Activated CD4-positive, CD25-positive, alpha-beta regulatory T cell treated with anti-CD3 and anti-CD28 coated beads, Interleukin-2, amount 50 U/mL, for 24 hours (primary cell): Measurements from ENCODE around the gene PADI3.

Source experiments
- ATAC-seq, 2 donors: fragments of 150-1000 bp; cut with Tn5 transposase; one replicate each; pipeline ENCODE4 v1.10.0; 2021; ENCODE audit warnings: mild to moderate bottlenecking in 1 of 2, moderate library complexity in 1 of 2

The PADI3 gene, protein sequence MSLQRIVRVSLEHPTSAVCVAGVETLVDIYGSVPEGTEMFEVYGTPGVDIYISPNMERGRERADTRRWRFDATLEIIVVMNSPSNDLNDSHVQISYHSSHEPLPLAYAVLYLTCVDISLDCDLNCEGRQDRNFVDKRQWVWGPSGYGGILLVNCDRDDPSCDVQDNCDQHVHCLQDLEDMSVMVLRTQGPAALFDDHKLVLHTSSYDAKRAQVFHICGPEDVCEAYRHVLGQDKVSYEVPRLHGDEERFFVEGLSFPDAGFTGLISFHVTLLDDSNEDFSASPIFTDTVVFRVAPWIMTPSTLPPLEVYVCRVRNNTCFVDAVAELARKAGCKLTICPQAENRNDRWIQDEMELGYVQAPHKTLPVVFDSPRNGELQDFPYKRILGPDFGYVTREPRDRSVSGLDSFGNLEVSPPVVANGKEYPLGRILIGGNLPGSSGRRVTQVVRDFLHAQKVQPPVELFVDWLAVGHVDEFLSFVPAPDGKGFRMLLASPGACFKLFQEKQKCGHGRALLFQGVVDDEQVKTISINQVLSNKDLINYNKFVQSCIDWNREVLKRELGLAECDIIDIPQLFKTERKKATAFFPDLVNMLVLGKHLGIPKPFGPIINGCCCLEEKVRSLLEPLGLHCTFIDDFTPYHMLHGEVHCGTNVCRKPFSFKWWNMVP

DNA sequence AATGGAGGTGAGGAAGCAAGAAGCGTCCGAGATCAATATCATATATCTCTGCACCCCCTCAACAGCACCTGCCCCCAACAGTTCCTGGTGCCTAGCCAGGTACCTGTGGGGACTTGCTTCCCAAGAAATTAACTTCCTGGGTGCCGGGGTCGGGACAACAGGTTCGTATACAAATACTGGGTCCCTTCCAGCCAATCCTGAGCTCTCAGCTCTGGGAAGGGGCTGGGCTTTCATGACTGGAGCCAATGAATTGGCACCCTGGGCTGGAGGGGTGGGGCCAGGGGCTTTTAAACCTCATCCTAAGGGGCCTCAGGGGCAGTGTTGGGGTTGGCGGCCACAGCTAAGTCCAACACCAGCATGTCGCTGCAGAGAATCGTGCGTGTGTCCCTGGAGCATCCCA, at the start of gene PADI3:
PADI3 (plus strand) TSS at position 318 of the 400 bp plus-strand sequence; CDS start at position 358, 40 bp downstream.
- ATAC-seq, result no peak

DNA sequence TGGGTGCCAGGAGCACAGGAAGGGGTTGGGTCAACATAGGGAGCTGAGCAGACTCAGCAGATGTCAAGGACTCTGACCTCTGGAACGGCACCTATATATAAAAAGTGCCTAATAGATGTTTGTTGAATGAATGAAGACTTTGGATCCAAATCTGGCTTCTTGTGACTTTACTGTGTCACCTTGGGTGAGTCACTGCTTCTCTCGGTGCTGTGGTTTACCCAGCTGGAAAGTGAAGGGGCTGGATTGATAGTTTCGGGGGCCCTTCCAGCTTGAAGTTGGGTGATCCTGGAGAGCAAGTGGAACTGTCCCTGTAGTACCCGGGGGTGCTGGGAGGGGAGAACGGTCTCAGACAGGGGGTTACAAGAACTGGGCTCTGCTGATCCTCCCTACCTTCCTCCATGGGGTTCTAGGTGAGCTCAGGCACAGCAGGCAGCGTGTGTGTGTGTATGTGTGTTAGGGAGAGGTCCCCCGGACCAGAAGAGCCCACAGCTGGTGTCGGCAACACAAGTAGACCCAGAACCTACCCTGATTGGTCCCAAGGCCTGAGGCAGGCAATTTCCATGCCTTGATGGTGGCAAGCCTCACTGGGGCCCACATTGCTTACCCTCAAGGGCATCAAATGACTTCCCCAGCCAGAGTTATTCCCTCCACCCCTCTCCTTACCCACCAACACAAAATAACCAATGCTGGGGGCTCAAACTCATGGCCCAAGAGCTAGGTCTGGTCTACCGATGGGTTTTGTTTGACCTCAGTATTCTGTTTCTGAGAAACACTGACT, 49.4 kb upstream of the PADI3 start:
- no peak for ATAC-seq

DNA sequence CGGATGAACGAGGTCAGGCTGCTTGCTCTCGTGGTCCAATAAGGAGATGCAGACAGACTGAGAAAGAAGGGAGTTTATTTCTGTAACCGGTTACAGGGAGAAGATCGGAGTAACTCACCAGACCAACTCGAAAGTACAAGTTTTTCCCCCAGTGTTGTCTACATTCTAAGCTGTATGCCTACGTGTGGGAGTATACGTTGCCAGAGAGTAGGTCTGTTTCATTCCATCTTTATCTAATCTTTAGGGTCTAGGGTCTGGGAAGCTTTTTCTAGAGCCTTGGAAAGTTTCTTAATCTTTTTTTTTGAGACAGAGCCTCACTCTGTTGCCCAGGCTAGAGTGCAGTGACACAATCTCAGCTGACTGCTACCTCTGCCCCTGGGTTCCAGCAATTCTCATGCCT, 48.7 kb upstream of the PADI3 start:
- ATAC-seq, result no peak

DNA sequence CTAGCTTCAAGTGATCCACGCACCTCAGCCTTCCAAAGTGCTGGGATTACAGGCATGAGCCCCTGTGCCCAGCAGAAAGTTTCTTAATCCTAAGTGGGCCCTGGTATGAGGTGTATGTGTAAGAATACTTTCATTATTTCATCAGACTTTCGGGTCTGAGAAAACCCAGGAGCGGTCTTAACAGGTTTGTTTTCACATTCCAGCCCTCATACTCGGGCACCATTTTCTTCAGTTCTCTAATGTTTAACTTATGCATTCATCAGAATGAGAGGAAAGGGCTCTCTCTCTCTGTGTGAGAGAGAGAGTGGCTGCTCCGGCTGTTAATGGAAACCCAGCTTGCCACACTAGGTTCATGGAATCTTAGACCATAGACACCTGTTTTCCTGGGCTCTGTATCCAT, 48.1 kb upstream of the PADI3 start:
- no peak for ATAC-seq

DNA sequence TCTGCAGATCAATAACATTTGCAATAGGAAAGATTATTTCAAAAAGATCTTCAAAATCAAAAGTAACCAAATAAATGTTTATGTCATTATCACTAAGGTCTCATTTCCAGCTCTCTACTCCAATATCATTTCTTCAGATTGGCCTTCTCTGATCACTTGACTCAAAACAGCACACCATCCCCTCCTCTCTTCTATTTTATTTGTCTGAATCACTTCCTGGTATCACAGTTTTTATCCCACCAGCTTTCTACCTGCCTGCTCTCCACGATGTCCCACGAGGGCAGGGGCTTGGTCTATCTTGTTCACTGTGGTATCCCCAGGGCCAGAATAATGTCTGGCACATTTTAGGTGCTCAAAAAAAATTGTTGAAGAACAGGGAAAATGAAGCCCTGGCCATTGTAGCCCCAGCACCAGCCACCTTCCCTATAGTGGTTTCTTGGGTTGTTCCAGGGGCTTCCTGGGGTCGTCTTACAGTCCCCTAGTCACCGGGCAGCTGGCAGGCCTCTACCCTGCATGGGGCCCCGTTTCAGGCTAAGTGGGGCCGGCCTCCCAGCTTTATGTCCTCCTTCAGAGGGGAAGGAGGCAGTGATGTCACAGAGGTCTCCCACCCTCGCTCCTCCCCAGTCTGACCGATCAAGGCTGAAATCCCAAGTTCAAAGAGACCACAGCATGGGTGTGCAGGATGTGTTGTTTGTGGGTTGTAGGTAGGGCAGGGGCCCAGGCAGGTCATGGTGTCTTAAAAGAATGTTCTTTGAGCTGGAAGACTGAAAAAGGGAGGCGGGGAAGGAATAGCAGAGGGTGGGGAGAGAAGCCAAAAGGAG, 47.5 kb upstream of the PADI3 start:
- ATAC-seq, result no peak

DNA sequence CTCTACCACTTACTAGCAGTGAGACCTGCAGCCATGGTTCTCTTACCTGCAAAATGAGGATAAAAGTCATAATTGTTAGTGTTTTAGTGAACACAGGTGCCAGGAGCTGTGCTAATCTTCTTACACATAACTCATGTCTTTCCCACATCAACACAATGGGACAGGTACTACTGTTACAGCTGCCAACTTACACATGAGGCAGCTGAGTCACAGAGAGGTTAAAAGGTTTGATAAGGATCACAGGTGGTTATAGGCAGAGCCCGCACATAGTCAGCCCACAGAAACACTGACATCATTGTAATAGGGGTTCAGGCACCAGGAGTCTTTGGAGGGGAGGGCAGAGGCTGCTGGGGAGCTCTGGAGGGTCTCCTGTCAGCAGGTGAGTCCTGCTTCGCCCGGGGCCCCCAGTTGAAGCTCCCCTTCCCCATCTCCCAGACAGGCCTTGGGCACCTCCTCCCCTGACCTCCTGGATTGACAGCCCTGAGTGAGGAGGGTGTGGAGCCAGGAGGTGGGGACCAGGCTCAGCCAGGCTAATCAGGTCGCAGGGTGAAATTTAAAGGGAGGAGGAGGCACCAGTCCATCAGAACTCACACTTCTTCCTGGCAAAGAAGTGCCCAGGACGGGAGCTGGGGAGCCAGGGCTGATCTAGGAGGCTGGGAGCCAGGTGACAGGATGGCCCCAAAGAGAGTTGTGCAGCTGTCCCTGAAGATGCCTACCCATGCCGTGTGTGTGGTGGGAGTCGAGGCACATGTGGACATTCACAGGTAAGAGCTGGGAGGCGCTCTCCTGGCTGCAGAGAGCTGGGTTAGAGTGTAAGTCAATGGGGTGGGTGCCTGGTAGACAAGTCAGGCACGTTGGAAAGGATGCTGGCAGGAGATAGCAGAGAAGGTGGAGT, 44.1 kb upstream of the PADI3 start, which contains the start of gene PADI1:
PADI1 (plus strand) TSS at position 583 of the 895 bp plus-strand sequence; CDS start at position 673, 90 bp downstream.
- ATAC-seq, result no peak

DNA sequence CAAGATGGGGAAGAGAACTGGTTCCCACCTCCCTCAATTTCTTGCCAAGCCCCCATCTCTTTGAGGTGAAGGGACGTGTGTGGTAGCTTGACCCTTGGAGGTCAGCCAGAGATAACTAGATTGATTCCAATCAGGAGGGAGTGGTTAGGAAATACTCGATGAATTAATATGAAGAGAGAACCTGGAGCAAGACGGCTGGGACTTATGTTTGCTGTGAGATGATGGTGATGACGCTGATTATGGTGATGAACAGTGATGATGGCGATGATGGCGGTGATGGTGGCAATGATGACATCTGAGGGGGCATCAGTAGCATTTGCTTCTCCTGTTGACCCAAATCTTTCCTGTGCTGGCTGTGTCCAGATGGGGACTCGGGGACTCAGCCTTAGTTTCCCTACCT, 43.2 kb upstream of the PADI3 start:
- ATAC-seq, result no peak

DNA sequence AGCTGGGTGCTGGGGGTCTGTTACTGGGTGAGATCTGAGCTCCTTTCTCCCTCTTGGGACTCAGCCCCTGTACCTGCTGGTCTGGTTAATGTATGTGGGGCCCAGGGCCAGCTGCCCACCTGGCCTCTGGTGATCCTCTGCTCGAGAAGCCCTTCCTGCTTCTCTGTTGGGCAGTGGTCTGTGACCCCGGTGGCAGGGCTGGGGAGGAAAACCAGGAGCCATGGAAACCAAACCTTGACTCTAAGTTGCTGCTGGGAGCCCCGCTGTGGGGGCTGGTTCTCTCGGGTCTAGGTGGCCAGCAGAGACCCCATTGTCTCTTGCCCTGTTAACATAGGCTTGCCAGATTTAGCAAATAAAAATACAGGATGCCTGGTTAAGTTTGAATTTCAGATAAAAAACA, 42.7 kb upstream of the PADI3 start:
- no peak for ATAC-seq

DNA sequence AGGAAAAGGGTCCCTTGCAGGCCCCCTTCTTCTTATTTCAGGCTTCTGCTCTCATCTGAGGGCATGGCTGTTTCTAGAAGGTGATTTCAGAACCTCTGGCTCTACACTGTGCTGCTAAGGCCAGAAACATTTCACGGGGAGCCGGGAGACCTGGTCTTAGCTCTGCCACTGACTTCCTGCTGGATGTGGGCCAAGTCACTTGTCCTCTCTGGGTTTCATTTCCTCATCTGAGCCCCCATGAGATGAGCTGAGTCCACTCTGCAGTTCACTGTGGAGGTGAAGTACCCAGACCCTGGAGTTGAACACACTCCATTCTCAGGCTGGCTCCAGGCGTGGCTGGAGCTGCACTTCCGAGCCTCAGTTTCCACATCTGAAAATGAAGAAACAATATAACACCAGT, 41.9 kb upstream of the PADI3 start:
- no peak for ATAC-seq

DNA sequence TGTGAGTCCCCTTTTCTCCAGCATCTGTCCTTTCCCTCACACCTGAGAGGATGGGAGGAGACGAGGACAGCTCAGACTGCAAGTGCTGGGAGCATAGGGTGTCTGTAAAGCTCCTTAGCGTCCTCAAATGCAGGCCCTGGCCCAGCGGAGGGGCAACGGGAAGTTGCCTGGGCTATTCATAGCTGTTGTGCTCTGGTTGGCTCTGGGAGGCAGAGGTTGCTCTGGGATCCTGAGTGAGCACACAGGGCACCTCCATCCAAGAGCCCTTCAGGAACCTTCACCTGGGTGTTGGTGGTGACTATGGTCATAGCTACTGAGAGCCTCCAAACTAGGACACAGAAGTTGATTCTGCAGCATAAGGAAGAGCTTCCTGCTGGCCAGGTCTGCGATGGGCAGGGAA, 41.4 kb upstream of the PADI3 start:
- no peak for ATAC-seq

DNA sequence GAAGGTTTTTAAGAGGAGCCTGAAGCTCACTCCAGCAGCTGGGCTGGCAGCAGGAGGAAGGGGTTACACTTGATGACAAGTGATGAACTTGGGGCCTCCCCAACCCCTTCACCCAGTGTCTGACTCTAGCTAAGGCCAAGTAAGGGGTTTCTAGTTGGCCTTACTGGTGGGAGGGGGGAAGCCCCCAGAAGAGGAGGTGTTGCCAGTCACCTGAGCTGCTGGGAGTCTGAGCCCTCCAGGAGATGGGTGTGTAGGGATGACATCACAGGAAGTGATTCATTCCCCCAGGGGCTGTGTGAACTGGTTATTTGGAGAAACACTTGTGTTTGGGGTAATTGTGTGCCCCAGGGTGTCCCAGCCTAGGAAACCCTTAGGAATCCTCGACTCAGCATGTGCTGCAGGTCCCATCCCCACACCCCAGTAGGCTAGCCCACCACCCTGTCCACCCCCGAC, 40.9 kb upstream of the PADI3 start:
- peak; percentile 86 to 90 for ATAC-seq

DNA sequence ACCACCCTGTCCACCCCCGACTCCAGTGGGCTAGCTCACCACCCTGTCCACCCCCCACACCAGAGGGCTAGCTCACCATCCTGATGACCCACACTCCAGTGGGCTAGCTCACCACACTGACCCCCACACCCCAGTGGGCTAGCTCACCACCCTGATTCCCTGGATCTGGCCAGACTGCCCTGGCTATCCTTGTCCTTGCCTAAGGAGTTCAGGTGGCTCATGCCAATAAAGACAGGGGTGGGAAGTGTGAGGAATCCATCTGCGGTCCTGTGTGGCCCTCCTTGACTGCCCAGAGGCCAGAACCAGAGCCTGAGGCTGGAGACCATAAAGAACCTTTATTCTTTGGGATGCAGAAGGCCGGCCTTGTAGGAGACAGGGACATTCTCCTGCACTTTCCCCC, 40.4 kb upstream of the PADI3 start:
- ATAC-seq, result no peak

DNA sequence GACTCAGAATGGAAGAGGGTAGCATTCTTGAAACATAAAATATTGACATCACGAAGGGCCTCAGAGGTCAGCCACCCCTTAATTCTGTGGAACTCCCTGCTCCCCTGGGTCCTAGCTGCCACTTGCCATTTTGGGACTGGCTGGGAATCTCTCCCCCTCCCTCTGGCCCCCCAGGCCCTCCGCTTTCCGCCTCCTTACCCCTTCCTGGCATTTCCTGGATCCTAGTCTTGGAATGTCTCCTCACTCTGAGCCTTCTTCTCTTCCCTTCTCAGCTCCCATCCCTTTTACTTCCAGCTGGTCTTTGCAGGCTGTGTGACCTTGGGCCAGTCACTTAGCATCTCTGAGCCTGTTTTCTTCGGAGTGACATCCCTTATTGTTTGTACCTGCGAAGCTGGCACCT, 39.5 kb upstream of the PADI3 start:
- ATAC-seq, result no peak

DNA sequence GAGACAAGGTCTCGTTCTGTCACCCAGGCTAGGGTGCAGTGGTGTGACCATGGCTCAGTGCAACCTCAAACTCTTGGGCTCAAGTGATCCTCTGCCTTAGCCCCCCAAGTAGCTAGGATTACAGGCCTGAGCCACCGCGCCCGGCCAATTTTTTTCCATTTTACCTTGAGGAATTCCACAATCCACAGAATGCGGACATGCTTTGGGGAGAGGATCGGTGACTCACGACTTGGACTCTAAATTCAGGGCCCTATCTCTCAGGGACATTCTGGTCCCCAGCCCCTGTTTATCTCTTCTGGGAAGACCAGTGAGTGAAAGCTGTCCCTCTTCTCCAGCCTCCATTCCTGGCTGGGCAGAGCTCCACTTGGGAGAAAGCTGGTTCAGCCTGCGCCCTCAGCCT, 38.7 kb upstream of the PADI3 start:
- no peak for ATAC-seq

DNA sequence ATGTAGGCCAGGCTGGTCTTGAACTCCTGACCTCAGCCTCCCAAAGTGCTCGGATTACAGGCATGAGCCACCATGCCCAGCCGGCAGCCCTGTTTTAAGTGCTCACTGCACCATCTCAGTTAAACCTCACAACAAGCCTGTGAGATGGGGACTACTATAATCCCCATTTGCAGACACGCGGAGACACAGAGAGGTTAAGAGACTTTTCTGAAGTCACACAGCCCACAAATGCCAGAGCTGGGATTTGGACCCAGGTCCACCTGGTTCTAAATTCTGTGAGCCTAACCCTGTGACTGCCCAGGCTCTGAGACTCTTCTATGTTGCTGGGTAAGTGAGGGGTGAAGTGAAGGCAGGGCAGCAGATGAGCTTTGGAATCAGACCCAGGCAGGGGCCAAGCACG, 37.5 kb upstream of the PADI3 start:
- ATAC-seq, result no peak

DNA sequence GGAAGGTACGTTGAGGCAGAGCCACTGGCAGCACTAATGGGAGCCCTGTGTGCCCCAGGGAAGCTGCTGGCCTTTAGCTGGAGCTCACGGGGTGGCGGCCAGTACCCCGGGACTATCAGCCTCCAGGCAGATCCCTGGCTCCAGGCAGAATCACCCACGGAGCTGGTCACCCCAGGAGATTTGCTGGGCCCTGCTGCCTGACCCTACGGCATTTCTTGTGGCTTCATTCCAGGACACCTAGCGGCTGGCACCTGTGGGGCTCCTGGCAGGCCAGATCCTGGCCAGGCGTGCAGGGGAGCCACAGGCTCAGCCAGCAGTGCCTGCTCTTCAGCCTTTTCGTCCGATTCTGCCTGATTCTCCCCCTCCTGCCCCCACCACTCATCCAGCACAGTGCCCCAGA, 36.9 kb upstream of the PADI3 start:
- no peak for ATAC-seq

DNA sequence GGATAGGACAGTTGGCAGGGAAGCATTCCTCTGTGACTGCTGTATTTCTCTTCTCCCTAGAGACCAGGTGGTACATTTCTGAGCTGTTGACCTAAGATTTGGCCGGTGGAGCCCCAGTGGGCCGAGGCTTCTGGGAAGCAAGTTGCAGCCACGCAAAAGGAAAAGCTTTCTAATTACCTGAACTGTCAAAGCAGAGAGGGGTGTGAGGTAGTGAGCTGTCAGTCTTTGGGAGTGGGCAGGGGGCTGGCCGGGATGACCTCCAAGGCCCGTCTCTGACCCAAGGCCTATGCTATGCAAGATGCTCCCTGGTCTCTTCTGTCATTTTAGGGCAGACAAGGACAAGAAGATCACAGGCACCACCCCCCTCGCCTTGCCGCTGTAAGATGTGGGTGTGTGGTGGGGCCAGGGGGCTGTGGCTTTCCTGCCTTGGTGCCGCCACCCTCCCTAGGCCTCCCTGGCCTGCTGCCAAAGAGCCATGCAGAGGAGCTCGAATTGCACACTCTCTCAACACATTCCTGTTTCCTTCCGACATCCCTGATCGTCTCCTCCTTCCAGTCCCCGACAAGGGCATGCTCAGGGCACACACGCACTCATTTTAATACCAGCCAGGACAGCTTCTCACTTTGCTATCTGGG, 36.3 kb upstream of the PADI3 start:
- no peak for ATAC-seq

DNA sequence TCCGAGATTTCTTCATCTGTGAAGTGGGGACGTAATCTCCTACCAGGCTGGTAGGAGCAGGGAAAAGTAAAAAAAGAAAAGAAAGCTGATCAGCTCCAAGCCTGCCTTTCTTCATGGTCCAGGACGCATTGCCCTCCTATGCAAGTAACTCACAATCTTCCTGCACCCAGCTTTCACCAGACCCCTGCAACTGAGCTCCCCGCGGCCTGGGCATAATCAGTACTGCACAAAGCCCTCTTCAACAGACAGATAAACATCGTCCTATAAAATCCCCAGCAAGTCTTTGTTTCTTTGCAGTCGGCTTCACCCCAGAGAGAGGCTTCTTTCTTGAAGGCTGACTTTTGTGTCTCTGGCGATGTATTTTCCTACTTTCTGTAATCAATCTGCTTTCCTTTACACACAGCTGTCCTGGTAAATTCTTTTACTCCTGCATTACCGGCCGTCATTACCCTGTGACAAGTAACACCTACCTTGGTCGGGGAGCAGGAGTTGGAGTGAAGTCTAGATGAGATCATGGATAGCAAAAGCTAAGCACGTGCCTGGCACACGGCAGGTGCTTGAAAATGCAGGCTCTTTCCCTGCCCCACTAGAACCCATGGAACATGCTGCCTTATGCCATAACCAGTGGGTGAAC, 35.6 kb upstream of the PADI3 start:
- ATAC-seq, result no peak

DNA sequence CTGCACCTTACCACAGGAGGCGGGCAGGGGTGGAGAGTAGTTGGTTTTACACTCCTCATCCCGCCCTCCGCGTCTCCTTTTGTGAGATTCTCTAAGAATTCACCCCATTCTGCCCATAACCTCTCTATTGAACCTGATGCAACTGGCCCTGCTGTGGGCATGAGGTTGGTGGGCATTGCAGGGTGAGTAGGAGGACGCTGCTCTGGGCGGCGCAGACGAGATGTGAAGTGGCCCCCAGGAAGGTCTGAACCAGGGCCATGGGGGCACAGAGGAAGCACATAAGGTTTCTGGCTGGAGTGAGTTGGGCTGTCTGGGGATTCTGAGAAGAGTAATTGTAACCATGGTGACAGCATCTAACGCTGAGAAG, 35.1 kb upstream of the PADI3 start:
- no peak for ATAC-seq

DNA sequence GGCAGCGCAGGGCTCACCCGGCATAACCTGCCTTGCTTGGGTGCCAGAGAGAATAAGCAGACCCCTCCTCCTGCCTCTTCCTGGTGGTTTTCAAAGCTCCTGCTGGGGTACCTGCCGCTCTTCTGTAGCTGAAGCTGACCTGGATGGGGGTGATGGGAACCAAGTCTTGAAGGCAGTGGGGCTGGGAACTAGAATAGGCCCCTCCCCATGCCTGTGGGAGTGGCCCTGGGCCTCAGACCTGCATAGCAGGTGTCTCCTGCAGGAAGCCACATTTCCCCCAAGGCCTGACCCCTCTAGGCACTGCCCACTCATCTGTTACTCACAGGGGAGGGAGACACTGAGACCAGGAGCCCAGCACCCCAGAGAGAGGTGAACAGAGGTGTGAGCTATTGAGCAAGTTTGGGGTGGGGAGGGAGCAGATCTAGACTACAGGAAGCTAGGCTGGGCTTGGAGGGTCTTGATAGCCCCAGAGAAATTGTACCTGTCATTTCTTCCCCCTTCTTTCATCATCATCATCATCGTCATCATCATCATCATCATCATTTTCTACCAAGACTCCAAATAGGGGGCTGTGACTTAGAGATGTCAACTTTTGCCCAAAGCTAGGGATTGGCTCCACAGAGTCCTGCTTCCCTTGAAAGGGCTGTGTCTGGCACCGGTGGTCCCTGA, 33.9 kb upstream of the PADI3 start:
- no peak for ATAC-seq
